Rectal smooth muscle tissue (tissue), 1 donor: ENCODE data around the gene NES.

Experiments
- H3K27ac ChIP-seq: one replicate; pipeline ENCODE4 v1.7.0; 2013; ENCODE audit warnings: low read depth, low read length, inconsistent platforms
- H3K27me3 ChIP-seq: one replicate; pipeline ENCODE4 v1.7.0; 2013; ENCODE audit warnings: low read length; ENCODE audit not compliant: control insufficient read depth, insufficient read depth
- H3K36me3 ChIP-seq: one replicate; pipeline ENCODE4 v1.7.0; 2013; ENCODE audit warnings: low read length; ENCODE audit not compliant: control insufficient read depth, insufficient read depth
- H3K4me1 ChIP-seq: one replicate; pipeline ENCODE4 v1.7.0; 2013; ENCODE audit warnings: low read length; ENCODE audit not compliant: control insufficient read depth, insufficient read depth
- H3K4me3 ChIP-seq: one replicate; pipeline ENCODE4 v1.7.0; 2013; ENCODE audit warnings: low read length
- H3K9ac ChIP-seq: one replicate; pipeline ENCODE4 v1.7.0; 2013; ENCODE audit warnings: low read length

The NES gene

DNA sequence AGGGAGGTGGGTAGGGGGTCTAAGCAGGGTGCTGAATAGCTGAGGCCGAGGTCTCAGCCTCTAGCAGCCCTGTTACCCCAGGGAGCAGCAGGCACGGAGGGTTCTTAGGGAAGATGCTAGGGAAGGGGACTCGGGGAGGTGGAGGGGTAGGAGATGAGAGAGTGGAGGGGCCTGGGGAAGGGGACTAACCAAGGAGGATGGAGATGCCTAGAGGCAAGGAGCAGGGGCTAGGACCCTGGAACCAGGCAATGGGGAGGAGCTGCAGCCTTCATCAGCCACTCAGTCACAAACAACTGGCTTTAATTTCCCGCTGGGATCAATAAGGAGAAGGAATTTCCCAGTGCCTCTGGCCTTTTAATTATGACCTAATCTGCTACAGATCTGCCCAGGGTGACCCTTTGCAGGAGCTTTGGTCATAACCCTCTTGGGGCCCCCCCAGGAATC is 31.0 kb upstream of the NES start:
- Histone ChIP-seq H3K4me3 (no peak overlapping the region), H3K4me1 (peaks cover 46% of the 10 kb centered on the region)

DNA sequence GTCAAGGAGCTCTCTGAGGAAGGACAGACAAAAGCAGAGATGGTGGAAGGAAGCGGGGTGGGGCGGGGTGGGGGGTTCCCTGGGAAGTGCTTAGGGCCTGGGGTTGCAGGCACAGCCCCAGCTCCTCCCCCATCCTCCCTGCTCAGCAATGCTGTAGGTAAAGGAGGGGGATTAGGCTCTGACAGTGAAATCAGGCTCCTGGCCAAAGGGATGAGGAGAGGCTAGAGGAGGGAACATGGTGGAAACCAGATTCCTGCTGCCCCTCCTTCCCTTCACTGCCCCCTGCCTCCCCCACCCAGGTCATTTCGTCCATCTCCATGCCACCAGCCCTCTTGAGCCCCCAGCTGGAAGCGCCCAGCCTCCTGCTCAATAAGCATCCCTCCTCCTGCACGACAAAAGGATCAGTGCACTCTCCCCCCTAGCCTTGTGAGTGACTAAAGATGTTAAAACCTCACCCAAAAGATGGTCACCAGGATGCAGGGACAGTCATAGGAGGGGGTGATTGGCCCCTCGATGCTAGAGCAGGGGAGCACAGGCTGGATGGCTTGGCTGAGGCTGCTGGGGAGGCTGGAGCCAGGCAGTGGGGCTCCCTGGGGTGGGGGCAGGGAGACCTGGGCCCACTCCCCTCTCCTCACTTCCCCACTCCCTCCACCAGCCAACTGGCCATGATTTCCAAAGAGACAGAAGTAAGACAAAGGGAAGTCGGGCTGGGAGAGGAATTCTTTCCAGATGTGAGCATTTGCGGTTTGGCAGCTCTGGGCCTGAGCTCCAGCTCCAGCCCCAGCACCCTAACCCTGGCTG is 30.4 kb upstream of the NES start:
- peak overlapping the region; percentile 86 for H3K27ac ChIP-seq
- H3K36me3 ChIP-seq, result no peaks in the 10 kb centered on the region

More for the DNA sequence above, 31.0 kb upstream of the NES start:
- Histone ChIP-seq H3K27ac (peak overlapping the region; percentile 52), H3K27me3 (peaks cover 11% of the 10 kb centered on the region), H3K36me3 (no peaks in the 10 kb centered on the region), H3K9ac (no peak overlapping the region)

DNA sequence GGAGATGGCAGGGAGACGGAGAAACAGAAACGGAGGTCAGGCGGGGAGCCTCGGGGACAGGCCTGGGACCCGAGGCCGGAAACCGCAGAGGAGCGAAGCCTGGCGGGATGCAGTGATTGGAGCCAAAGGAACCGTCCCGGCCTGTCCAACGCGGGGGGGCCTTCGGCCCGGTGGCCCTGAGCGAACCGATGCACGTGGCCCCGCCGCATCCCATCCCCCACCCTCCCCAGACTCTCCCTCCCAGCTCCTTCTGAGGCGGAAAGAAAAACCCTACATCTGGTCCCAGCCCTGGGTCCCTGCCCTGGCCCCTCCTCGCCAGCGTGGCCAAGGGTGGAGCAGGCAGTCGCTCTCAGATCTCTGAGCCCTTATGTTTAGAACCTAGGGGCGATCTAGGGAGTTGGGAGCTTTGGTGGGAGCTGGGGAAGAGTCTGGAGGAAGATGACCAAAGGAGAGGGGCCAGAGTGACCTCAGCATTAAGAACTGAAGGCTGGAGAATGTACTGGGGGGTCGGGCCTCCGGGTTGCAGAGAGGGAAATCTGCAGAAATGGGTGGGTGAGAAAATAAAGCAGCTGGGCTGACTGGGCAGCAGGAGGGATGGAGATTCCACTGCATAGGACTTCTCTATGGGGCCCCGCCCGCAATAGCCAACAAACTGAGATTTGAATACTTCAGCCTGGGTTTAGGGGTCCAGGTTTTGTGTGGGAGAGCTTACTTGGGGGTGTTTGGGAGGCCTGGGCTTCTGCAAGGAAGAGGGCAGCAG is 29.6 kb upstream of the NES start:
- H3K27ac ChIP-seq, result peak overlapping the region; percentile 86
- H3K9ac ChIP-seq, result peak overlapping the region; percentile 35
- peaks cover 37% of the 10 kb centered on the region for H3K4me1 ChIP-seq
- peak overlapping the region; percentile 62 for H3K4me3 ChIP-seq
- H3K27me3 ChIP-seq, result peaks cover 15% of the 10 kb centered on the region
- H3K36me3 ChIP-seq, result no peaks in the 10 kb centered on the region

More for the DNA sequence above, 30.4 kb upstream of the NES start:
- peaks cover 44% of the 10 kb centered on the region for H3K4me1 ChIP-seq
- H3K9ac ChIP-seq, result no peak overlapping the region
- no peak overlapping the region for H3K4me3 ChIP-seq
- H3K27me3 ChIP-seq, result peaks cover 15% of the 10 kb centered on the region

DNA sequence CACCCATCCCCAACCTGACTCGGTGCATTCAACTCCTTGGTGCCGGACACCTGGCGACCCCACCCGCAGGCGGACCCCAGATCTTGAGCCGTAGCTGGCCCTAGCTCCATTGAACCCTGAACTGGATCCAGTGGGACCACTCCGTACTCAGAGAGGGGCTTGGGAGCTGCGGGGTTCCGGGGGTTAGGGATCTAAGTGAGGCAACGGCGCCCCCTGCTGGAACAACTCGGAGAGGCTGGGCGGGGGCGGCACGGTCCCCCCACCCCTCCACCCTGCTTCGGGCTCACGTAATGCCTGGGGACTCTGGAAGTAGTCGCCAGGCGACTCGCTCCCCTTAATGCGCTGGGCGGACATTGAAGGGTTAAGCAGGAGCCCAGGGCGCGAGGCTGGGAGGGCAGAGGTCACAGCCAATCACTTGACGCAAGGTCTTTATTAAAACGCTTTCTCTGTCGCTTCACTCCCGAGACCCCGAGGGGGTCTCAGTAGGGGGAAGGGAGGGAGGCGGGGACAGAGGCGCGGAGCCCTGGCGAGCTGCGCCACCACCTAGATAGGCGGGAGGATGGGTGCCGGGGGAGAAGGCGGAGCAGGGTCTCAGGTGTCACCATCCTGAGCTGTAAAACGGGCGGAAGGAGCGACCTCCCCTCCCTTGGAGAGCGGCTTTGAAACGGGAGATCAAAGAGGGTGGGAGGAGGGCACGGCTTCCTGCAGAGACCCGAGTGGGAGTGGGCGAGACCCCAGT is 28.9 kb upstream of the NES start:
- peak overlapping the region; percentile 62 for H3K4me3 ChIP-seq
- no peaks in the 10 kb centered on the region for H3K36me3 ChIP-seq
- H3K9ac ChIP-seq, result peak overlapping the region; percentile 35
- peaks cover 31% of the 10 kb centered on the region for H3K4me1 ChIP-seq
- peaks cover 15% of the 10 kb centered on the region for H3K27me3 ChIP-seq
- H3K27ac ChIP-seq, result peak overlapping the region; percentile 86

DNA sequence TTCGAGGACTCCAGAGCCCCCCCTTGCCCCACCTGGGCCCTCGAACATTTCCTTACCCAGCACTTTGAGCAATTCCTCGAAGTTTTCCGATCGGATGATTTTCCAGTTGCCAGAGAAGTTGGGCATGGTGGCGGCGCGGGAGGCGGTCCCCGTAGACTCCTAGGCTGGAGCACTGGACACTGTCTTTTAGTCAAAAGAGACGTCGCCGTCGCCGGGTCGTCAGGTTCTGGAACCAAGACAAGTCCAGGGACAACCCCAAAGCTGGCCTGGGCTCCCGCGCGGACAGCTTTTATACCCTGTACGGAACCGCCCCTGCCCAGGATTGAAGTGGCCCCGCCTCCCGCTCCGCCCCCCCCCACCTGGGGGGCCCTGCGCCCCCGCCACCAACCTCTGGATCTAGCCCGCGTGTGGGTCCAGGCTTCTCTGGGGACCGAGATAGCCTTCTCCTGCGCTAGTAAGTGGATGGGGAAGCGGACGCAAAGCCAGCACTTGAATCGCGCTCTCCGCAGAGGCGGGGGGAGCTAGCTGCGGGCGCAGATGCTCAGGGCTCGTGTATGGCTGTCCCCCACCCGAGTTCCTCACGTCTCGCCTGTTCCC is 28.2 kb upstream of the NES start, which contains the start of gene CRABP2:
CRABP2 (minus strand) TSS at position 263 of the 597 bp plus-strand sequence; CDS start at position 126, 137 bp downstream.
- H3K36me3 ChIP-seq, result no peaks in the 10 kb centered on the region
- H3K4me3 ChIP-seq, result peak within 1 kb of the TSS; percentile 62
- H3K27me3 ChIP-seq, result peaks cover 15% of the 10 kb centered on the region
- H3K4me1 ChIP-seq, result peaks cover 26% of the 10 kb centered on the region
- peak within 1 kb of the TSS; percentile 86 for H3K27ac ChIP-seq
- H3K9ac ChIP-seq, result peak within 1 kb of the TSS; percentile 35

DNA sequence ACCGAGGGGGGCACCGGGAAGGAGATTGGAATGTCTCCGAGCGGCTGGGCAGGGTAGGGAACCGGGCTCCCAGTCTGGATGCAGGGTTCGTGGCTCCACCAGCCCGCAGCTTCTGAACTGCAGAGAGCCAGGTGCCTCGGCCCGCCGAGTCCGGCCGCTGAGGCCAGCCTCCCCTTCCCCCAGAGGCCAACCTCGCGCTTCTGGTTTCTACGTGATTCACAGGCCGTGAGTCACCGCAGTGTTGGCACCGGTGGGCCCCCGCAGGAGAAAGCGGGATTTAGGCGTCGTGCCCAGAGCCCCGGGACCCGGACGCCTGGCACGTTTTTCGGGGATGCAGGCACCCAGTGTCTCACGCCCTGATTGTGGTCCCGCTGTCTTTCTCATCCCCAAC is 27.7 kb upstream of the NES start:
- H3K9ac ChIP-seq, result no peak overlapping the region
- H3K4me3 ChIP-seq, result peak overlapping the region; percentile 62
- no peaks in the 10 kb centered on the region for H3K36me3 ChIP-seq
- H3K27ac ChIP-seq, result no peak overlapping the region
- H3K4me1 ChIP-seq, result peaks cover 21% of the 10 kb centered on the region
- H3K27me3 ChIP-seq, result peaks cover 15% of the 10 kb centered on the region

DNA sequence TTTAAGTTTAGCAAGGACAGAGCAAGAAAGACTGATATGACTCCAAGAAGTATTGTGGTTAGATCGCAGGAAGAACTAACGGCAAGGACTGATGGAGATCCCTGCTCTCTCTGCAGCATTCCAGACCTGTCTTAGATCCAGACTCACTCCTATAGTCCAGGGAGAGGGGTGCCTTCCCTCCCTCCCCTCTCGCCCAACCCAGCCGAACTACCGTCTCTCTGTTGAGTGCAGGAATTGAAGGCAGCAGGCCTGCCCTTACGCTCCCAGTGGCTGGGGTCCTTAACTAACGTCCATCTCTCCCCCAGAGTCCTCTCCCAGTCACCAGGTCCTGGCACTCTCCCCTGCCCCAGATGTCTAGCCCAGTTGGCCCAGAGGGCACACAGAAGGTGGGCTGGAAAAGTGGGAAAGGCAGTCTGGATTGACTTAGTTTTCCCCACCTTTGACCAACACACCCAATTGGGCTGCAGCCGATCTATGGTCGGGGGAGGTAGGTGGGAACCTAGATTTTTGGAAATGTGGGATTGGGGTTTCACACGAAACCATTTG is 27.0 kb upstream of the NES start:
- Histone ChIP-seq H3K4me3 (no peak overlapping the region), H3K4me1 (peaks cover 16% of the 10 kb centered on the region), H3K27me3 (peaks cover 15% of the 10 kb centered on the region), H3K27ac (no peak overlapping the region), H3K36me3 (no peaks in the 10 kb centered on the region), H3K9ac (no peak overlapping the region)

DNA sequence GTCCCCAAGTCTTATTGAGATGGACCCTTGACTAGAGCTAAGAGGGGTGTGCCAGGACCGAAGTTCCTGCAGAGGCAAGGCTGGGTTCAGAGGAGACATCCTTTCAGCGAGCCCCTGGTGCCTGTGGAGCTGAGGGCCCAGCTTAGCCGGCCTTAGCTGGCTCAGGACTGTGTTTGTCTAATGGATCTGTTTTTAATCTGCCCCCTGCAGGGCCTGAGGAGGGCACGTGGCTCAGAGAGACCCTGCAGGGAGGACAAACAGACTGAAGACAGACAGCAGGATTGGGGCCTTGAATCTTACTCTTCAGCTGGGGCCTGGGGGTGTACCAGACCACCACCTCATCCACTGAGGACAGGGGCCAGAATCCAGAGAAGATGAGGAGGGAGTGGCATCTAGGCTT is 26.5 kb upstream of the NES start:
- Histone ChIP-seq H3K27me3 (peaks cover 15% of the 10 kb centered on the region), H3K9ac (no peak overlapping the region), H3K4me1 (peaks cover 16% of the 10 kb centered on the region), H3K36me3 (no peaks in the 10 kb centered on the region), H3K27ac (no peak overlapping the region), H3K4me3 (no peak overlapping the region)

DNA sequence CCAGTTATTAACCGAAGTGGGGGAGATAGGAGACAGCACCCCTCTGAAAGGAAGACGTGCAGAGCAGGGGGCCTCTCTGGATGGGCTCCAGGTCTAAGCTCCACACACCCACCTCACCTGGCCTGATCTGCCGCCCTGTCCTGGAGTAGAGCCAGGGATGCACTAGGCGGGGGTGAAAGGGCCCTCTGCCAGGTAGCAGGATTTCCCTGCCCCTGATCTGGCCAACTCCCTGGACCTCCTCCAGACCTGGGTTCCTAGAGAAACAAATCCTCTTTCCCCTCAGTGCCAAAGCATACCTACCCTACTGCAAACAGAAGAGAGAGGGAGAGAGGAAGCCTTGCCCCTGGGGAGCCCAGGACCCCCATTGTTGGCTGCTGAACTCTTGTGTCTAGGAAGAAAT is 26.1 kb upstream of the NES start:
- H3K9ac ChIP-seq, result no peak overlapping the region
- no peak overlapping the region for H3K27ac ChIP-seq
- peaks cover 15% of the 10 kb centered on the region for H3K27me3 ChIP-seq
- H3K36me3 ChIP-seq, result no peaks in the 10 kb centered on the region
- no peak overlapping the region for H3K4me3 ChIP-seq
- peaks cover 16% of the 10 kb centered on the region for H3K4me1 ChIP-seq

DNA sequence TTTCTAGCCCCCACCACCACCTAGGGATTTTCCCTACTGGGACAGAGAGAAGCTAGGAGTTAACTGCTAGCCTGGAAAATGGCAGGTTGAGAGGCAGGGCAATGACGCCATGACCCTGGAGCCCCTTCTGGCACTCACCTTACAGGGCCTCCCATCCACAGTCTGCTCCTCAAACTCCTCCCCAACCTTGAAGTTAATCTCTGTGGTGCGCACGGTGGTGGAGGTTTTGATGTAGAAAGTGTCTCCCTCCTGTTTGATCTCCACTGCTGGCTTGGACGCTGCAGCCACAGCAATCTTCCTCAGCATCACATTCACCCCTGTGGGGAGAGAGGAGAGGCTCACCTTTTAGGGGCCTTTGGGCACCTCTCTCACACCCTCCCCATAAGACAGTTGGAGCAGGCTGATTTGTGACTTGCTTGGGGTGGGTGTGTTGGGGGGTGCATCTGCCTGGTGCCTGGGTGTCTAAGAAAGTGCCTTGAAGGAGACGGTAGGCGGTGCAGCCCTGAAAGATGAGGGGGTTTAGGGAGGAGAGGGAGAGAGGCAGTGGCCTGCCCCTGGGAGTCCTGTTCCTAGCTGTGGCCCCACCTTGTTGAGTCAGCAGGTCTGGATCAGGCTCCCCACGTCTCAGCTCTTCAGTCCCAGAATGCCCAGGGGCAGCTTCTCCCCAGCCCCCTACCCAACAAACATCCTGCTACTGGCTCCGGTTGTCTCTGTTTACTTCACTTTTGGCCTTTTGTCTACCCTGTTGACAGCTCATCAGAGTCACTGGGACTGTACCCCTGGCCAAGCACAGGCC is 23.7 kb upstream of the NES start:
- Histone ChIP-seq H3K4me1 (peaks cover 16% of the 10 kb centered on the region), H3K27me3 (peaks cover 15% of the 10 kb centered on the region), H3K36me3 (no peaks in the 10 kb centered on the region), H3K4me3 (no peak overlapping the region), H3K9ac (no peak overlapping the region), H3K27ac (no peak overlapping the region)

DNA sequence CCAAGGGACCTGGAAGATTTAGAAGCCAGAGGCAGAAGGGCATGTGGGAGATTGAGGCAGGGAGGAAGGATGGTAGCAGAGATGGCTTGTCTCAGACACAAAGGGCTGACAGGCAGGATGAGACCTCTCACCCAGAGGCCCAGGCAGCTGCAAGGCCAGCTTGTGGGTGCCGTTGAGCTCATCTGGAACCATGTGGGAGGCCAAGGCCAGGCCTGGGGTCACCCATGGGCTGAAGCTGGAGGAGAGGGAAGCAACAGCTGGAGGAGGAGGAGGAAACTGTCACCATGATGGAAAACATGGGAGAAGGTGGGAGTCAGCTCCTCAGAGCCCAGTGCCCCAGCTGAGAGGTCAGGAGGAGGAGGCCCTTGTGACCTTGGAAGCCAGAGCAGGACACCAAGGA is 21.8 kb upstream of the NES start:
- H3K27me3 ChIP-seq, result peaks cover 9% of the 10 kb centered on the region
- H3K9ac ChIP-seq, result no peak overlapping the region
- peaks cover 3% of the 10 kb centered on the region for H3K4me1 ChIP-seq
- H3K36me3 ChIP-seq, result no peaks in the 10 kb centered on the region
- no peak overlapping the region for H3K4me3 ChIP-seq
- H3K27ac ChIP-seq, result no peak overlapping the region
